OCI-LY3 (cell line): ENCODE measurements around the gene ACACA.

ENCODE experiments used
- H2AFZ ChIP-seq: fragments of 200-600, 300-600 bp; shearing (Covaris generic); 2 replicates; pipeline ENCODE4 v1.6.0; 2014; ENCODE audit warnings: antibody characterized with exemption, low read depth, low read length
- H3K27ac ChIP-seq: fragments of 200-600, 300-600 bp; sonication (generic); 2 replicates; pipeline ENCODE4 v1.5.1; 2014; ENCODE audit warnings: mild to moderate bottlenecking, low read length, moderate library complexity, mixed read lengths
- H3K27me3 ChIP-seq: fragments of 200-600, 300-600 bp; sonication (generic); 2 replicates; pipeline ENCODE4 v1.6.1; 2014; ENCODE audit warnings: low read depth, low read length, mixed read lengths
- H3K36me3 ChIP-seq: fragments of 200-600, 300-600 bp; sonication (generic); replicated peaks from 2 replicates; pipeline ENCODE3; 2014; ENCODE audit warnings: low read depth, low read length, mixed read lengths
- H3K4me1 ChIP-seq: fragments of 300-600, 200-600 bp; sonication (generic); 2 replicates; pipeline ENCODE4 v1.6.1; 2014; ENCODE audit warnings: low read length, mixed read lengths
- H3K4me2 ChIP-seq: fragments of 200-600, 300-600 bp; sonication (generic); 2 replicates; pipeline ENCODE4 v1.6.1; 2014; ENCODE audit warnings: low read length, mixed read lengths
- H3K4me3 ChIP-seq: fragments of 300-600, 200-600 bp; sonication (generic); 2 replicates; pipeline ENCODE4 v1.5.1; 2014; ENCODE audit warnings: antibody characterized with exemption, mild to moderate bottlenecking, low read length, moderate library complexity
- H3K79me2 ChIP-seq: fragments of 300-600, 200-600 bp; shearing (Covaris generic); 2 replicates; pipeline ENCODE4 v1.6.1; 2014; ENCODE audit warnings: mild to moderate bottlenecking, low read length, mixed read lengths
- H3K9ac ChIP-seq: fragments of 300-600, 200-600 bp; shearing (Covaris generic); 2 replicates; pipeline ENCODE4 v1.6.0; 2014; ENCODE audit warnings: mild to moderate bottlenecking, low read length, moderate library complexity
- H3K9me3 ChIP-seq: fragments of 200-600, 300-600 bp; shearing (Covaris generic); 2 replicates; pipeline ENCODE4 v1.6.1; 2014; ENCODE audit warnings: low read length, mixed read lengths; ENCODE audit not compliant: insufficient read depth
- H4K20me1 ChIP-seq: fragments of 200-600, 300-600 bp; sonication (generic); 2 replicates; pipeline ENCODE4 v1.6.1; 2016; ENCODE audit warnings: low read length, mixed read lengths; ENCODE audit not compliant: insufficient read depth
- CTCF ChIP-seq: fragments of 200-600, 300-600 bp; sonication (generic); IDR thresholded peaks from 2 replicates; pipeline ENCODE4 v1.5.1; 2014; ENCODE audit warnings: antibody characterized with exemption, low read length, low read depth
- EZH2phosphoT487 ChIP-seq: fragments of 200-600 bp; shearing (Covaris generic); IDR thresholded peaks from 2 replicates; pipeline ENCODE4 v1.6.1; 2018; ENCODE audit warnings: antibody characterized with exemption, mixed run types, low read depth

Gene ACACA

GRCh38 chr17:37365589-37365988, 41.0 kb downstream of the ACACA start:
- no peaks in the 10 kb centered on the region for H3K9me3 ChIP-seq
- H3K27me3 ChIP-seq, result no peaks in the 10 kb centered on the region
- no peak for TF ChIP-seq CTCF
- TF ChIP-seq EZH2phosphoT487, result no peak
- H3K79me2 ChIP-seq, result no peaks in the 10 kb centered on the region
- H3K4me3 ChIP-seq, result no peak overlapping the region
- H4K20me1 ChIP-seq, result no peaks in the 10 kb centered on the region
- no peak overlapping the region for H3K4me2 ChIP-seq
- no peaks in the 10 kb centered on the region for H3K36me3 ChIP-seq
- H2AFZ ChIP-seq, result no peak overlapping the region
- no peak overlapping the region for H3K9ac ChIP-seq
- no peak overlapping the region for H3K27ac ChIP-seq
- H3K4me1 ChIP-seq, result no peaks in the 10 kb centered on the region

- H3K27me3 ChIP-seq, result no peaks in the 10 kb centered on the region
- H3K79me2 ChIP-seq, result peaks cover 24% of the 10 kb centered on the region
- no peak overlapping the region for H2AFZ ChIP-seq
- no peak overlapping the region for H3K9ac ChIP-seq
- no peak for TF ChIP-seq EZH2phosphoT487
- no peak for TF ChIP-seq CTCF
- no peak overlapping the region for H3K4me3 ChIP-seq
- H3K27ac ChIP-seq, result no peak overlapping the region
- H3K4me2 ChIP-seq, result no peak overlapping the region
- H3K36me3 ChIP-seq, result peaks cover 3% of the 10 kb centered on the region
- H3K4me1 ChIP-seq, result peaks cover 14% of the 10 kb centered on the region
- peaks cover 4% of the 10 kb centered on the region; the same call in 1 of the 2 replicates for H4K20me1 ChIP-seq
- no peaks in the 10 kb centered on the region for H3K9me3 ChIP-seq
Observed at GRCh38 chr17:37361543-37361942, 45.1 kb downstream of the ACACA start.

DNA sequence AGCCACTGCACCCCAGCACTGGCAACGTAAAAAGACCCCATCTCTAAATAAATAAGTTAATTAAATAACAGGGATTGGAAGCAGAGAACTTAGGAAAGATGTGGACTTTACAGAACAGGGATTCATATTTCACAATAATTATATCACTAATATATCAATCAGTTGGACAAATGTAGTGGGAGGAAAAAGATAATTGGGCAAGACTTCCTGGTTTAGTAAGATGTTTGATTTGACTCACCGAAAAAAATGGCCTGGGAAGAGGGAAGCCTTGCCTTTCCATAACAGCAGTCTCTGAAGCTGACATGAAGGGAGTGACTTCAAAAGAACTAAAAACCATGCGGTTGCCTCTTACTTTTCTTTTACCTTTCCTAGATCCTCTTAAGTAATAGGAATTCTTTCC, 46.0 kb downstream of the ACACA start:
- H3K9me3 ChIP-seq, result no peaks in the 10 kb centered on the region
- H3K79me2 ChIP-seq, result peaks cover 33% of the 10 kb centered on the region
- TF ChIP-seq CTCF (no peak), EZH2phosphoT487 (no peak)
- H3K4me3 ChIP-seq, result no peak overlapping the region
- no peak overlapping the region for H2AFZ ChIP-seq
- no peaks in the 10 kb centered on the region for H3K27me3 ChIP-seq
- H3K27ac ChIP-seq, result no peak overlapping the region
- no peak overlapping the region for H3K9ac ChIP-seq
- H3K4me2 ChIP-seq, result no peak overlapping the region
- peaks cover 4% of the 10 kb centered on the region; the same call in 1 of the 2 replicates for H4K20me1 ChIP-seq
- peaks cover 14% of the 10 kb centered on the region for H3K4me1 ChIP-seq
- H3K36me3 ChIP-seq, result peaks cover 3% of the 10 kb centered on the region

GRCh38 chr17:37359682-37360188, 46.9 kb downstream of the ACACA start:
- H3K9me3 ChIP-seq, result no peaks in the 10 kb centered on the region
- H3K27me3 ChIP-seq, result no peaks in the 10 kb centered on the region
- H4K20me1 ChIP-seq, result peaks cover 4% of the 10 kb centered on the region; the same call in 1 of the 2 replicates
- H3K36me3 ChIP-seq, result peaks cover 3% of the 10 kb centered on the region
- H2AFZ ChIP-seq, result peak overlapping the region; percentile 28; the same call in 1 of the 2 replicates
- peaks cover 14% of the 10 kb centered on the region for H3K4me1 ChIP-seq
- TF ChIP-seq EZH2phosphoT487 (no peak), CTCF (no peak)
- H3K4me2 ChIP-seq, result peak overlapping the region; percentile 80
- H3K79me2 ChIP-seq, result peaks cover 42% of the 10 kb centered on the region
- peak overlapping the region; percentile 77 for H3K9ac ChIP-seq
- peak overlapping the region; percentile 72 for H3K4me3 ChIP-seq
- peak overlapping the region; percentile 61 for H3K27ac ChIP-seq
